GM06990 (cell line): ENCODE data around the gene S100A10.

Experiments used
- DNase-seq: peaks from one replicate; pipeline ENCODE4 v3.0.0-alpha.2; 2011; ENCODE audit not compliant: insufficient read length; ENCODE audit errors: extremely low read depth
- H3K27me3 ChIP-seq: replicated peaks from 2 replicates; pipeline ENCODE4 v1.6.0; 2011; ENCODE audit warnings: low read length; ENCODE audit not compliant: control insufficient read depth, insufficient read depth
- H3K36me3 ChIP-seq: 2 replicates; pipeline ENCODE4 v1.5.1; 2011; ENCODE audit warnings: low read length; ENCODE audit not compliant: control insufficient read depth, insufficient read depth
- H3K4me3 ChIP-seq: replicated peaks from 2 replicates; pipeline ENCODE4 v1.5.1; 2011; ENCODE audit warnings: low read depth, mild to moderate bottlenecking, control low read depth, low read length
- CTCF ChIP-seq: IDR thresholded peaks from 2 replicates; pipeline ENCODE4 v1.5.1; 2011; ENCODE audit warnings: low read length, control low read depth, mild to moderate bottlenecking, inconsistent platforms; ENCODE audit not compliant: insufficient read depth, poor library complexity, severe bottlenecking

S100A10 gene

GRCh38 chr1:151944126-151944856 lies 49.4 kb downstream of the S100A10 start:
- no peak for DNase-seq
- peaks cover 2% of the 10 kb centered on the region for H3K27me3 ChIP-seq
- no peak for TF ChIP-seq CTCF
- H3K36me3 ChIP-seq: no peaks in the 10 kb centered on the region
- no peak overlapping the region for H3K4me3 ChIP-seq

- Histone ChIP-seq H3K4me3 (no peak overlapping the region), H3K36me3 (no peaks in the 10 kb centered on the region), H3K27me3 (peaks cover 2% of the 10 kb centered on the region)
- DNase-seq: no peak
- no peak for TF ChIP-seq CTCF
Measured at GRCh38 chr1:151943591-151943990, 50.1 kb downstream of the S100A10 start.

GRCh38 chr1:151942882-151943281 lies 50.8 kb downstream of the S100A10 start:
- Histone ChIP-seq H3K4me3 (no peak overlapping the region), H3K36me3 (no peaks in the 10 kb centered on the region), H3K27me3 (peaks cover 2% of the 10 kb centered on the region)
- no peak for TF ChIP-seq CTCF
- no peak for DNase-seq

- TF ChIP-seq CTCF: no peak
- H3K27me3 ChIP-seq: no peaks in the 10 kb centered on the region; the same call in 1 of the 2 replicates
- no peaks in the 10 kb centered on the region for H3K36me3 ChIP-seq
- no peak for DNase-seq
- no peak overlapping the region for H3K4me3 ChIP-seq
Measured at GRCh38 chr1:151940541-151940940, 53.1 kb downstream of the S100A10 start.

GRCh38 chr1:151939779-151940178 lies 53.9 kb downstream of the S100A10 start:
- Histone ChIP-seq H3K4me3 (no peak overlapping the region), H3K36me3 (no peaks in the 10 kb centered on the region), H3K27me3 (no peaks in the 10 kb centered on the region; the same call in 1 of the 2 replicates)
- no peak for TF ChIP-seq CTCF
- DNase-seq: no peak
